SK-N-SH treated with all-trans-retinoic acid at 6 μM for 48 hours (cell line): ENCODE data around the gene EML4.

ENCODE experiments used
- ATAC-seq: fragments of 200-7000 bp; cut with Tn5 transposase; 3 replicates; pipeline ENCODE4 v1.9.1; 2020; ENCODE audit warnings: mild to moderate bottlenecking, moderate library complexity
- ARNTL ChIP-seq: fragments of 450-650 bp; formaldehyde crosslinking; IDR thresholded peaks from 2 replicates; pipeline ENCODE4 v1.5.0; 2020; ENCODE audit warnings: low read depth, mild to moderate bottlenecking, moderate library complexity, borderline replicate concordance
- BACH2 ChIP-seq: fragments of 250-450 bp; sonication (Bioruptor Pico); IDR thresholded peaks from 2 replicates; pipeline ENCODE4 v1.9.0; 2021; ENCODE audit warnings: mild to moderate bottlenecking, borderline replicate concordance
- CREB5 ChIP-seq: fragments of 250-450 bp; sonication (Bioruptor Pico); IDR thresholded peaks from 2 replicates; pipeline ENCODE4 v1.5.1; 2020; ENCODE audit warnings: low read depth, mild to moderate bottlenecking, moderate library complexity
- CSDC2 ChIP-seq: fragments of 250-450 bp; sonication (Bioruptor Pico); IDR thresholded peaks from 2 replicates; pipeline ENCODE4 v1.5.0; 2020; ENCODE audit warnings: mild to moderate bottlenecking, moderate library complexity
- GLIS3 ChIP-seq: fragments of 250-450 bp; sonication (Bioruptor Pico); IDR thresholded peaks from 2 replicates; pipeline ENCODE4 v1.5.0; 2020; ENCODE audit warnings: mild to moderate bottlenecking, moderate library complexity
- ISL1 ChIP-seq: fragments of 250-450 bp; sonication (Bioruptor Pico); IDR thresholded peaks from 2 replicates; pipeline ENCODE4 v2.1.2; 2022; ENCODE audit warnings: mild to moderate bottlenecking, moderate library complexity
- OSR1 ChIP-seq: fragments of 250-450 bp; sonication (Bioruptor Pico); IDR thresholded peaks from 2 replicates; pipeline ENCODE4 v1.8.0; 2022; ENCODE audit warnings: moderate library complexity, mild to moderate bottlenecking, inconsistent platforms
- PATZ1 ChIP-seq: fragments of 250-450 bp; sonication (Bioruptor Pico); IDR thresholded peaks from 2 replicates; pipeline ENCODE4 v1.8.0; 2020; ENCODE audit warnings: mild to moderate bottlenecking, moderate library complexity, borderline replicate concordance
- POU6F1 ChIP-seq: fragments of 250-450 bp; sonication (Bioruptor Pico); IDR thresholded peaks from 2 replicates; pipeline ENCODE4 v1.8.0; 2021; ENCODE audit warnings: low read depth, mild to moderate bottlenecking, moderate library complexity, borderline replicate concordance
- PPARA ChIP-seq: fragments of 250-450 bp; sonication (Bioruptor Pico); IDR thresholded peaks from 2 replicates; pipeline ENCODE4 v1.5.0; 2020; ENCODE audit warnings: mild to moderate bottlenecking, borderline replicate concordance
- RARB ChIP-seq: fragments of 250-450 bp; sonication (Bioruptor Pico); IDR thresholded peaks from 2 replicates; pipeline ENCODE4 v1.8.0; 2021; ENCODE audit warnings: mild to moderate bottlenecking, moderate library complexity
- SNAI2 ChIP-seq: fragments of 250-450 bp; sonication (Bioruptor Pico); IDR thresholded peaks from 2 replicates; pipeline ENCODE4 v1.5.0; 2020; ENCODE audit warnings: mild to moderate bottlenecking, moderate library complexity
- TCF4 ChIP-seq: fragments of 250-450 bp; sonication (Bioruptor Pico); IDR thresholded peaks from 2 replicates; pipeline ENCODE4 v1.8.0; 2021; ENCODE audit warnings: mild to moderate bottlenecking, moderate library complexity, borderline replicate concordance
- TOX ChIP-seq: fragments of 250-450 bp; sonication (Bioruptor Pico); IDR thresholded peaks from 2 replicates; pipeline ENCODE4 v1.8.0; 2021; ENCODE audit warnings: mild to moderate bottlenecking, moderate library complexity, borderline replicate concordance
- TSHZ2 ChIP-seq: fragments of 250-450 bp; sonication (Bioruptor Pico); IDR thresholded peaks from 2 replicates; pipeline ENCODE4 v1.5.0; 2020; ENCODE audit warnings: mild to moderate bottlenecking, moderate library complexity
- ZC3H10 ChIP-seq: fragments of 250-450 bp; sonication (Bioruptor Pico); IDR thresholded peaks from 2 replicates; pipeline ENCODE4 v1.5.1; 2021; ENCODE audit warnings: mild to moderate bottlenecking, moderate library complexity
- ZFP30 ChIP-seq: fragments of 450-650 bp; formaldehyde crosslinking; IDR thresholded peaks from 2 replicates; pipeline ENCODE4 v1.5.0; 2022; ENCODE audit warnings: mild to moderate bottlenecking, moderate library complexity
- ZNF565 ChIP-seq: fragments of 450-650 bp; formaldehyde crosslinking; conservative IDR thresholded peaks from 2 replicates; pipeline ENCODE4 v1.5.0; 2020; ENCODE audit warnings: low read depth, mild to moderate bottlenecking, moderate library complexity
- ZNF70 ChIP-seq: fragments of 450-650 bp; formaldehyde crosslinking; IDR thresholded peaks from 2 replicates; pipeline ENCODE4 v1.5.0; 2020; ENCODE audit warnings: mild to moderate bottlenecking, moderate library complexity
- ZNF8 ChIP-seq: fragments of 450-650 bp; formaldehyde crosslinking; IDR thresholded peaks from 2 replicates; pipeline ENCODE4 v1.5.0; 2020; ENCODE audit warnings: mild to moderate bottlenecking, moderate library complexity

The EML4 gene

GRCh38 chr2:42178335-42178734 lies 9.2 kb downstream of the EML4 start:
- TF ChIP-seq TOX (no peak), ZC3H10 (no peak), SNAI2 (CRISPR knock-in tag) (no peak), ZNF565 (CRISPR knock-in tag) (no peak), TSHZ2 (no peak), BACH2 (CRISPR knock-in tag) (no peak), ARNTL (CRISPR knock-in tag) (no peak), PATZ1 (no peak), GLIS3 (CRISPR knock-in tag) (no peak), ISL1 (no peak), PPARA (no peak), ZNF8 (no peak), ZFP30 (CRISPR knock-in tag) (no peak), RARB (CRISPR knock-in tag) (no peak)
- ATAC-seq: no peak

GRCh38 chr2:42180300-42180699 lies 11.1 kb downstream of the EML4 start:
- ATAC-seq: no peak
- TF ChIP-seq TCF4 (CRISPR knock-in tag) (no peak), BACH2 (CRISPR knock-in tag) (no peak), ZNF70 (CRISPR knock-in tag) (no peak), OSR1 (CRISPR knock-in tag) (no peak), CREB5 (CRISPR knock-in tag) (no peak), TOX (no peak), POU6F1 (CRISPR knock-in tag) (no peak), CSDC2 (CRISPR knock-in tag) (no peak), ARNTL (CRISPR knock-in tag) (no peak), ZC3H10 (no peak)

GRCh38 chr2:42182654-42183308 lies 13.6 kb downstream of the EML4 start:
- TF ChIP-seq GLIS3 (CRISPR knock-in tag) (no peak), POU6F1 (CRISPR knock-in tag) (no peak), TCF4 (CRISPR knock-in tag) (no peak), BACH2 (CRISPR knock-in tag) (no peak), TSHZ2 (no peak), RARB (CRISPR knock-in tag) (no peak), ARNTL (CRISPR knock-in tag) (no peak), SNAI2 (CRISPR knock-in tag) (no peak), PPARA (no peak), CSDC2 (CRISPR knock-in tag) (no peak), TOX (no peak), ISL1 (no peak), CREB5 (CRISPR knock-in tag) (no peak)
- no peak for ATAC-seq
